Karpas-422 (cell line): ENCODE data around the gene ARHGAP10. TPM values are rescaled to one million over a fixed set of nuclear protein-coding genes. Genes with fewer than 3 reads are reported as not detected.

ENCODE experiments used
- DNase-seq: peaks from one replicate; pipeline ENCODE4 v3.0.0-alpha.2; 2015
- H2AFZ ChIP-seq: fragments of 200-600 bp; sonication (generic); 2 replicates; pipeline ENCODE4 v1.6.1; 2014; ENCODE audit warnings: antibody characterized with exemption, low read length, mixed read lengths
- H3K27ac ChIP-seq: fragments of 200-600 bp; sonication (generic); 2 replicates; pipeline ENCODE4 v1.5.1; 2014; ENCODE audit warnings: mild to moderate bottlenecking, low read length, moderate library complexity
- H3K27me3 ChIP-seq: fragments of 200-600 bp; sonication (generic); 2 replicates; pipeline ENCODE4 v1.6.1; 2014; ENCODE audit warnings: low read length, mixed read lengths
- H3K36me3 ChIP-seq: fragments of 200-600 bp; sonication (generic); 2 replicates; pipeline ENCODE4 v1.6.1; 2014; ENCODE audit warnings: low read length, mixed read lengths; ENCODE audit not compliant: insufficient read depth
- H3K4me1 ChIP-seq: fragments of 200-600 bp; sonication (generic); 2 replicates; pipeline ENCODE4 v1.6.1; 2014; ENCODE audit warnings: mild to moderate bottlenecking, low read length, mixed read lengths
- H3K4me2 ChIP-seq: fragments of 200-600 bp; sonication (generic); 2 replicates; pipeline ENCODE4 v1.6.1; 2014; ENCODE audit warnings: low read length, low read depth, mild to moderate bottlenecking; ENCODE audit not compliant: poor library complexity, severe bottlenecking
- H3K4me3 ChIP-seq: fragments of 200-600 bp; sonication (generic); 2 replicates; pipeline ENCODE4 v1.5.1; 2014; ENCODE audit warnings: mild to moderate bottlenecking, antibody characterized with exemption, low read length, mixed read lengths
- H3K79me2 ChIP-seq: fragments of 200-600 bp; sonication (generic); 2 replicates; pipeline ENCODE4 v1.6.1; 2014; ENCODE audit warnings: mild to moderate bottlenecking, low read length, mixed read lengths
- H3K9ac ChIP-seq: fragments of 200-600 bp; sonication (generic); 2 replicates; pipeline ENCODE4 v1.6.0; 2014; ENCODE audit warnings: low read length
- H3K9me2 ChIP-seq: fragments of 200-600 bp; sonication (generic), shearing (Covaris generic); replicated peaks from 2 replicates; pipeline ENCODE4 v1.6.0; 2014; ENCODE audit warnings: mild to moderate bottlenecking, low read length, moderate library complexity; ENCODE audit not compliant: insufficient read depth
- H3K9me3 ChIP-seq: fragments of 300-700, 200-600 bp; sonication (generic); 2 replicates; pipeline ENCODE4 v1.6.1; 2014; ENCODE audit warnings: low read length, mixed read lengths
- H4K20me1 ChIP-seq: fragments of 200-600 bp; sonication (generic); 2 replicates; pipeline ENCODE4 v1.6.1; 2014; ENCODE audit warnings: mild to moderate bottlenecking, antibody characterized with exemption, low read length, low read depth; ENCODE audit not compliant: insufficient read depth
- total RNA-seq: library from RNA; depleted of rRNA; stranded (reverse); fragments of >200 nt; shearing (Covaris generic); gene quantifications from 2 replicates; pipeline ENCODE4 v1.2.3, GENCODE V29; 2014; ENCODE audit warnings: low replicate concordance

The ARHGAP10 gene
- total RNA-seq, 1 experiment from 2014 or later, result 0.41 TPM

DNA sequence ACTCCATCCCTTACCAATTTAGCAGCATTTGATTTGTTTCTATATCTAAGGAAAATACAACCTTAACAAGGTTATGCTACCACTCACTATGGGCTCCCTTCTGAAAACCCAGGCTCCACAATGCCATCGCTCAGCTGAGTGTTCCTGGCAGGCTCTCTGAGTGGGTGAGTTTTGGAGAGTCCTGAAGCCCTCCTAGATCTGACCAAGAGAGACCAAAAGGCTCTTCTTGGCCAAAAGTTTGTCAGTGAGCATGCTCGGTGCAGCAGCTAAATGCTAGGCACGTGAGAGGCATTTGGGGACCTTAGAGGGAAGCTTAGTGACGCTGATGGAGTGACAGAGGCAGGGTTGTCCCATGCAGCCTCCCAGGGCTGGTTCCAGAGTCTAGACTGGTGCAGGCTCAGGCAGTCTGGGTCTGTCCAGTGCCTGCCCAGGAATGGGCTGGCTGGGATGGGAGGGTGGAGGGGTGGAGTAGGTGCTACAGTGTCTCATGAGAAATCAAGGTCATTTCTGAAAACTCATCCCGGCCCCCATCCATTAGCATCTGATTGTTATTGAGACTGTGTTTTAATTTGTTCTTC is 363.5 kb downstream of the ARHGAP10 start:
- Histone ChIP-seq H3K4me3 (no peak overlapping the region), H3K79me2 (no peaks in the 10 kb centered on the region), H4K20me1 (no peaks in the 10 kb centered on the region), H3K9me3 (no peaks in the 10 kb centered on the region), H3K4me2 (no peak overlapping the region), H3K27me3 (no peaks in the 10 kb centered on the region), H3K36me3 (no peaks in the 10 kb centered on the region), H3K27ac (no peak overlapping the region), H3K9me2 (no peaks in the 10 kb centered on the region), H3K9ac (no peak overlapping the region), H3K4me1 (no peaks in the 10 kb centered on the region), H2AFZ (no peak overlapping the region)
- no peak for DNase-seq

DNA sequence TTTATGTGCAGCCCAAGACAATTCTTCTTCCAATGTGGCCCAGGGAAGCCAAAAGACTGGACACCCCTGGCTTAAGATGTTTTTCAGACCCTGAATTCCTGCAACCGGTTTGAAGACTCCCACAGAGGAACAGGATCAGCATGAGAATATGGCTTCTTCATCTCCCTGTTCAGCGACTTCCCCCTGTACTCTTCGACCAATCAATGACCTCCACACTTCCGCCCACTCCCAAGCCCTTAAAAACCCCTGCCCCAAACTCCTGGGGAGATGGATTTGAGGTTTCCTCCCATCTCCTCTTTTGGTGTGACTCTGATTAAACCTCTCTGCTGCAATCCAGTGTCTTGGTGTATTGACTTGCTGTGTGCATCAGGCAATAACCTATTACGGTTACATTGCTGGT is 365.9 kb downstream of the ARHGAP10 start:
- no peaks in the 10 kb centered on the region for H3K4me1 ChIP-seq
- no peak overlapping the region for H2AFZ ChIP-seq
- no peak for DNase-seq
- no peaks in the 10 kb centered on the region for H3K27me3 ChIP-seq
- H3K27ac ChIP-seq, result no peak overlapping the region
- H4K20me1 ChIP-seq, result no peaks in the 10 kb centered on the region
- H3K9me3 ChIP-seq, result no peaks in the 10 kb centered on the region
- no peak overlapping the region for H3K4me3 ChIP-seq
- no peaks in the 10 kb centered on the region for H3K9me2 ChIP-seq
- H3K4me2 ChIP-seq, result no peak overlapping the region
- H3K79me2 ChIP-seq, result no peaks in the 10 kb centered on the region
- H3K9ac ChIP-seq, result no peak overlapping the region
- H3K36me3 ChIP-seq, result no peaks in the 10 kb centered on the region

DNA sequence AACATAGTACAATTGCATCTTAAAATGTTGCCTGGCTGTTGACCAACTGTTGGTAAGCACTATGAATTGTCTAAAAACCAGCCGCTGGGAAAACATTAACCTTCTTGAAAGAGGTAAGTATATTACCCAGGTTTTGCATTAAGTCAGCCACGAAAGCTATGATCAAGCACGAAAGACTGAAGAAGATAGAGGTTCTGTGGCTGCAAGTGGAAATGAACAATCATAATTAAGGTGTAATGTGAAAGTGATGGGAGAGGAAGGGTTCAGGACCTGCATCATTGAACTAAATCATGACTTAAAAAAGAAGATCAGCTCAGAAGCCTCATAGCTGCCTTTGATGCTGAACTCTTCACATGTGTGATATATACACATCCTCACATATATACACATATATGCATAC is 369.3 kb downstream of the ARHGAP10 start:
- no peaks in the 10 kb centered on the region for H3K36me3 ChIP-seq
- H3K4me1 ChIP-seq, result no peaks in the 10 kb centered on the region
- no peaks in the 10 kb centered on the region for H4K20me1 ChIP-seq
- H3K27ac ChIP-seq, result no peak overlapping the region
- H3K27me3 ChIP-seq, result peaks cover 3% of the 10 kb centered on the region; the same call in 1 of the 2 replicates
- H2AFZ ChIP-seq, result no peak overlapping the region
- no peak overlapping the region for H3K4me2 ChIP-seq
- DNase-seq, result no peak
- H3K4me3 ChIP-seq, result no peak overlapping the region
- H3K79me2 ChIP-seq, result no peaks in the 10 kb centered on the region
- no peak overlapping the region for H3K9ac ChIP-seq
- H3K9me2 ChIP-seq, result no peaks in the 10 kb centered on the region
- no peaks in the 10 kb centered on the region for H3K9me3 ChIP-seq

DNA sequence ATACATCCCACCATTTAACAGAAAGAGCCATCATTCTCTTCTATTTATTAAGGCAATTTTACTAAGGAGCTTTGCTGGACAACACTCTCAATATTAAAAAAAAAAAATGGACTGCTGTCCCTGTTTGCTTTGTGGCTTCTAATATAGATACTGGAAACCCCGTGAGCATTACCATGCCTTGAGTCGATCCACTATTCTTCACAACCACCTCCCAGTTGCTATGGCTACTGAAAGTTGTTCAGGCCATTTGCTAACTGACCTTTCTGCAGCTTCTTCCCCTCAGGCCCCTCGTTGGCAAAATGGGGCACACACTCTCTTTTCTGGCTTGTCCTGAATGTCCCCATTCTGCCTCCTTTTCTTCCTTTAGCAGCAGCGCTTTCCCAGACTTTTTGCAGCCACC is 369.9 kb downstream of the ARHGAP10 start:
- no peak overlapping the region for H3K9ac ChIP-seq
- H3K27ac ChIP-seq, result no peak overlapping the region
- H3K4me3 ChIP-seq, result no peak overlapping the region
- peaks cover 3% of the 10 kb centered on the region; the same call in 1 of the 2 replicates for H3K27me3 ChIP-seq
- H3K4me1 ChIP-seq, result no peaks in the 10 kb centered on the region
- no peaks in the 10 kb centered on the region for H3K9me2 ChIP-seq
- H3K79me2 ChIP-seq, result no peaks in the 10 kb centered on the region
- H3K36me3 ChIP-seq, result no peaks in the 10 kb centered on the region
- no peak overlapping the region for H2AFZ ChIP-seq
- no peak for DNase-seq
- no peaks in the 10 kb centered on the region for H3K9me3 ChIP-seq
- no peak overlapping the region for H3K4me2 ChIP-seq
- H4K20me1 ChIP-seq, result no peaks in the 10 kb centered on the region

DNA sequence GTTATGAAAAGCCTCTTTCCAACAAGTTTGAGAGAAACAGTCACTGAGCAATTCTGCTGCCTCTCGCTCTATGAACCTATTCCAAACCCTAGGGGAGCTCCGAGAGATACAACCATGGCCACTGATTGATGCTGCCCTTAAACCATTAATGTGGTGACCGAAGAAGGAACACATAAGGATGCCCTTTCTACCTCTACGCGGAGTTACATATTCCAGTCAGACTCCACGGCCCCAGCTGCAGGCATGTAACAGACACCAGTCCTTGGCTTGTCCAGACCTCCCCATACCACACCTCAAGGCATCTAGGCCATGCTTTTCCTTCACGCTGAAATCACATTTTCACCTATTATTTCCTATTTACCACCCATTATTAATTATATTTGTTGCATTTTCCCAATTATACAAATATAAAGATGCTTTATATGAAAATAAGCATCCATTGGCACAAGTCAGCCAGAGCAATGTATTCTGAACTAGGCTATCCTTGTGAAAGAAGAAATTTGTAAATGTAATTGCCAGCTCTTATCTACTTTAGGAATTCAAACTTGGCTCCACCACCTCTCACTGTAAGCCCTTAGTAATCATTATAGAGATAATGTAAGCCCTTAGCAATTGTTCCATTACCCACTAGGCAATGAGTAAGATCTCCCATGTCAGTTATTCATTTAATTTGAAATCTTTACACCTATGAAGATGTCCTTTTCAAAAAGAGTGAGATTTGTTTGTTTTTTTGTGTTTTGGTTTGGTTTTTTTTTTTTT is 371.9 kb downstream of the ARHGAP10 start:
- Histone ChIP-seq H3K79me2 (no peaks in the 10 kb centered on the region), H2AFZ (no peak overlapping the region), H3K9ac (no peak overlapping the region), H3K9me2 (no peaks in the 10 kb centered on the region), H3K36me3 (no peaks in the 10 kb centered on the region), H3K27ac (no peak overlapping the region), H3K4me2 (no peak overlapping the region), H3K4me1 (no peaks in the 10 kb centered on the region), H3K9me3 (no peaks in the 10 kb centered on the region), H3K4me3 (no peak overlapping the region), H4K20me1 (no peaks in the 10 kb centered on the region), H3K27me3 (peaks cover 3% of the 10 kb centered on the region; the same call in 1 of the 2 replicates)
- no peak for DNase-seq

DNA sequence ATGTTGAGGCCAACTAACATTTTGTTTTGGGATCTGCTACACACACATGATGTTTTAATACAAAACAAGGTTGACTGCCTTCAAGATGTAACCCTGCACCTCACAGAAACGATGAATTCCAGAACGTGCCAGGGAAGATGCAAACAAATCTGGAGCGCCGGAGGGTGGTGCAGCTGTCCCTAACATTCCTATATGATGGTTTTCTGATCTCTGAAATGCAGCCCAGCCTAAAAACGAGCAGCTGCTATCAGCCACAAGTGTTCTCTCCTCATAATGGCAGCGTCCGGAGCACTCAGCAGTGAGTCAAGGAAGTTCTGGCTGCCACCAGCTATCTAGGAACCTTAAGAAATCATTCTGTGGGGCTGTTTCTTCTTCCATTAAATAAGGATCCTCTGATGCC is 376.9 kb downstream of the ARHGAP10 start:
- Histone ChIP-seq H3K4me3 (no peak overlapping the region), H3K9me3 (no peaks in the 10 kb centered on the region), H3K36me3 (no peaks in the 10 kb centered on the region)

DNA sequence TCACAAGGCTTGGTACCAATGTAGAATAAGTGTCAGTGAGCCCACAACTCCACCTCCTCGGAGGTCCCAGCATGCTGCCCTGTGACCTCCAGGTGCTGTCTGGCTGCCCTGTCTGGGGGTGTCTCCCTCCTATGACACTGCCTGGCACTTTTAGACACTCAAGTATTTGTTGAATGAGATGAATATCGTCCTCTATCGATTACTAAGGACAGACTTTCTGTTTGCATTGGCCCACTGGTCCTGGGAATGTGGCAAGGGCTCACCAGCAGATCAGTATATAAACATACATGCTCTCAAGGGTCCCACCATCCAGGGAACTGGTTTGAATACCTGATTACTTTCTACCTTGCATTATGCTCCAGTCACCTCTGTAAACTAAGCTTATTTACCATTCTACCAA is 377.3 kb downstream of the ARHGAP10 start:
- no peaks in the 10 kb centered on the region for H3K9me2 ChIP-seq

More for the DNA sequence above, 376.9 kb downstream of the ARHGAP10 start:
- peaks cover 3% of the 10 kb centered on the region; the same call in 1 of the 2 replicates for H3K27me3 ChIP-seq
- no peaks in the 10 kb centered on the region for H4K20me1 ChIP-seq
- no peaks in the 10 kb centered on the region for H3K9me2 ChIP-seq
- H3K9ac ChIP-seq, result no peak overlapping the region
- H2AFZ ChIP-seq, result no peak overlapping the region
- DNase-seq, result no peak
- H3K79me2 ChIP-seq, result no peaks in the 10 kb centered on the region
- H3K27ac ChIP-seq, result no peak overlapping the region
- H3K4me2 ChIP-seq, result no peak overlapping the region
- no peaks in the 10 kb centered on the region for H3K4me1 ChIP-seq

DNA sequence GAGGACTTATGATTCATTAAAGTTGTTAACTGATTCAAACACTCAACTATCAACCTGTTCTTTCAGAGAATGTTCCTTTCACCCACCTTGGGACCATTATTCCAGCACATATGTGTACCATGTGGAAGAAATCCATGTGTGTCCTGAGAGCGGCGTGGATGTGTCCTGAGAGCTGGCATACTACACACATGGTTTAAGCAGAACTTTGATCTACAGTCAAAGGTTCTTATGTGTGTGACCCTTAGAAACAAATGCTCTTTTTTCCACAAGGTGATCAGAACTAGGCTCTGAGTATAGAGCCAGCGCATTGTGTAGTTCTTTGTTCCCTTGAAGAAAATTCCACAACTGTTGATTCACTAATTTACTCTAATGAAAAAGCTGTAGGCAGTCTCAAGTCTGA is 378.3 kb downstream of the ARHGAP10 start:
- no peak for DNase-seq
- Histone ChIP-seq H3K9me3 (no peaks in the 10 kb centered on the region), H3K79me2 (no peaks in the 10 kb centered on the region), H3K9ac (no peak overlapping the region), H3K4me3 (no peak overlapping the region), H3K4me2 (no peak overlapping the region), H4K20me1 (no peaks in the 10 kb centered on the region), H3K27ac (no peak overlapping the region), H3K36me3 (no peaks in the 10 kb centered on the region), H3K27me3 (no peaks in the 10 kb centered on the region; the same call in 1 of the 2 replicates), H3K9me2 (no peaks in the 10 kb centered on the region), H2AFZ (no peak overlapping the region), H3K4me1 (no peaks in the 10 kb centered on the region)

More for the DNA sequence above, 377.3 kb downstream of the ARHGAP10 start:
- Histone ChIP-seq H3K4me3 (no peak overlapping the region), H3K36me3 (no peaks in the 10 kb centered on the region), H3K4me2 (no peak overlapping the region), H3K9me3 (no peaks in the 10 kb centered on the region), H3K79me2 (no peaks in the 10 kb centered on the region), H2AFZ (no peak overlapping the region), H4K20me1 (no peaks in the 10 kb centered on the region), H3K27me3 (peaks cover 3% of the 10 kb centered on the region; the same call in 1 of the 2 replicates), H3K4me1 (no peaks in the 10 kb centered on the region), H3K27ac (no peak overlapping the region), H3K9ac (no peak overlapping the region)
- DNase-seq, result no peak
